MM.1S (cell line): ENCODE measurements around the gene MON1B.
"Not testable (repeated sequence)": the region's sequence is repeated elsewhere in the genome, so short reads cannot be mapped to it uniquely, and the experiment has no call there.

Experiments
- DNase-seq: peaks from one replicate; pipeline ENCODE4 v3.0.0-alpha.2; 2015
- H2AFZ ChIP-seq: fragments of 300-600 bp; sonication (generic); 2 replicates; pipeline ENCODE4 v1.6.0; 2016; ENCODE audit warnings: antibody characterized with exemption, low read length
- H3F3A ChIP-seq: fragments of 300-600 bp; sonication (generic); 2 replicates; pipeline ENCODE4 v1.6.1; 2016; ENCODE audit warnings: mild to moderate bottlenecking, antibody characterized with exemption, low read length, moderate library complexity, mixed read lengths; ENCODE audit not compliant: insufficient read depth
- H3K27ac ChIP-seq: fragments of 300-600 bp; sonication (generic); 2 replicates; pipeline ENCODE4 v1.5.1; 2016; ENCODE audit warnings: mild to moderate bottlenecking, low read length
- H3K27me3 ChIP-seq: fragments of 300-600 bp; sonication (generic); replicated peaks from 2 replicates; pipeline ENCODE4 v1.6.0; 2016; ENCODE audit warnings: low read length; ENCODE audit not compliant: insufficient read depth
- H3K36me3 ChIP-seq: fragments of 300-600 bp; sonication (generic); replicated peaks from 2 replicates; pipeline ENCODE4 v1.6.1; 2016; ENCODE audit warnings: mild to moderate bottlenecking, low read length, mixed read lengths; ENCODE audit not compliant: insufficient read depth
- H3K4me1 ChIP-seq: fragments of 300-600 bp; sonication (generic); 2 replicates; pipeline ENCODE4 v1.6.1; 2016; ENCODE audit warnings: low read length, mixed read lengths
- H3K4me2 ChIP-seq: fragments of 300-600 bp; sonication (generic); 2 replicates; pipeline ENCODE4 v1.6.0; 2016; ENCODE audit warnings: low read depth, low read length
- H3K4me3 ChIP-seq: fragments of 300-600 bp; sonication (generic); 2 replicates; pipeline ENCODE4 v1.5.1; 2016; ENCODE audit warnings: low read length, mixed read lengths
- H3K79me2 ChIP-seq: fragments of 300-600 bp; sonication (generic); 2 replicates; pipeline ENCODE4 v1.6.1; 2016; ENCODE audit warnings: mixed run types, low read length, mixed read lengths
- H3K9ac ChIP-seq: fragments of 300-600 bp; sonication (generic); 2 replicates; pipeline ENCODE4 v1.6.1; 2016; ENCODE audit warnings: low read length, mixed read lengths
- H3K9me2 ChIP-seq: fragments of 300-600 bp; sonication (generic); replicated peaks from 2 replicates; pipeline ENCODE4 v1.6.1; 2016; ENCODE audit warnings: mild to moderate bottlenecking, low read length, mixed read lengths; ENCODE audit not compliant: insufficient read depth
- H3K9me3 ChIP-seq: fragments of 300-600 bp; sonication (generic); replicated peaks from 2 replicates; pipeline ENCODE4 v1.6.1; 2016; ENCODE audit warnings: mild to moderate bottlenecking, low read length, mixed read lengths; ENCODE audit not compliant: insufficient read depth
- H4K20me1 ChIP-seq: fragments of 300-600 bp; sonication (generic); 2 replicates; pipeline ENCODE4 v1.6.1; 2016; ENCODE audit warnings: mild to moderate bottlenecking, low read length, moderate library complexity, mixed read lengths; ENCODE audit not compliant: insufficient read depth
- EZH2 ChIP-seq: fragments of 300-600 bp; sonication (generic); optimal IDR thresholded peaks from 2 replicates; pipeline ENCODE3; 2017; ENCODE audit warnings: low read depth, mild to moderate bottlenecking, antibody characterized with exemption, low read length, mixed read lengths
- EZH2phosphoT487 ChIP-seq: fragments of 300-600 bp; sonication (generic); IDR thresholded peaks from 2 replicates; pipeline ENCODE4 v1.6.1; 2018; ENCODE audit warnings: antibody characterized with exemption, low read length
- TF ChIP-seq, protein P1 (sequence below): fragments of 300-600 bp; sonication (generic); IDR thresholded peaks from 2 replicates; pipeline ENCODE4 v1.5.1; 2016; ENCODE audit warnings: antibody characterized with exemption, low read length, mixed read lengths

The MON1B gene

GRCh38 chr16:77183137-77183536, 7.9 kb upstream of the MON1B start:
- no peak overlapping the region for H3K9ac ChIP-seq
- H3K79me2 ChIP-seq: no peaks in the 10 kb centered on the region
- no peak overlapping the region for H2AFZ ChIP-seq
- DNase-seq: no peak
- H3K9me3 ChIP-seq: no peaks in the 10 kb centered on the region
- no peaks in the 10 kb centered on the region for H3K4me1 ChIP-seq
- no peaks in the 10 kb centered on the region for H3F3A ChIP-seq
- no peaks in the 10 kb centered on the region for H3K9me2 ChIP-seq
- H3K27me3 ChIP-seq: no peaks in the 10 kb centered on the region
- TF ChIP-seq EZH2phosphoT487: no peak
- TF ChIP-seq, protein P1, sequence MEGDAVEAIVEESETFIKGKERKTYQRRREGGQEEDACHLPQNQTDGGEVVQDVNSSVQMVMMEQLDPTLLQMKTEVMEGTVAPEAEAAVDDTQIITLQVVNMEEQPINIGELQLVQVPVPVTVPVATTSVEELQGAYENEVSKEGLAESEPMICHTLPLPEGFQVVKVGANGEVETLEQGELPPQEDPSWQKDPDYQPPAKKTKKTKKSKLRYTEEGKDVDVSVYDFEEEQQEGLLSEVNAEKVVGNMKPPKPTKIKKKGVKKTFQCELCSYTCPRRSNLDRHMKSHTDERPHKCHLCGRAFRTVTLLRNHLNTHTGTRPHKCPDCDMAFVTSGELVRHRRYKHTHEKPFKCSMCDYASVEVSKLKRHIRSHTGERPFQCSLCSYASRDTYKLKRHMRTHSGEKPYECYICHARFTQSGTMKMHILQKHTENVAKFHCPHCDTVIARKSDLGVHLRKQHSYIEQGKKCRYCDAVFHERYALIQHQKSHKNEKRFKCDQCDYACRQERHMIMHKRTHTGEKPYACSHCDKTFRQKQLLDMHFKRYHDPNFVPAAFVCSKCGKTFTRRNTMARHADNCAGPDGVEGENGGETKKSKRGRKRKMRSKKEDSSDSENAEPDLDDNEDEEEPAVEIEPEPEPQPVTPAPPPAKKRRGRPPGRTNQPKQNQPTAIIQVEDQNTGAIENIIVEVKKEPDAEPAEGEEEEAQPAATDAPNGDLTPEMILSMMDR: no peak
- TF ChIP-seq EZH2: no peak
- no peak overlapping the region for H3K27ac ChIP-seq
- H3K4me3 ChIP-seq: no peak overlapping the region
- H4K20me1 ChIP-seq: no peaks in the 10 kb centered on the region
- no peaks in the 10 kb centered on the region for H3K36me3 ChIP-seq
- no peak overlapping the region for H3K4me2 ChIP-seq

GRCh38 chr16:77186298-77186697, 4.7 kb upstream of the MON1B start:
- H3K79me2 ChIP-seq, H3F3A ChIP-seq, H3K9ac ChIP-seq, H3K36me3 ChIP-seq, H3K4me2 ChIP-seq, H3K27ac ChIP-seq, H3K4me3 ChIP-seq, DNase-seq, H3K9me2 ChIP-seq, H2AFZ ChIP-seq, H3K9me3 ChIP-seq, H3K27me3 ChIP-seq, H4K20me1 ChIP-seq, H3K4me1 ChIP-seq: not testable (repeated sequence)

GRCh38 chr16:77190190-77190477, 856 bp upstream of the MON1B start:
- H3K9me2 ChIP-seq: no peaks in the 10 kb centered on the region
- TF ChIP-seq EZH2: no peak
- TF ChIP-seq, protein P1: no peak
- no peak for TF ChIP-seq EZH2phosphoT487
- H3K27me3 ChIP-seq: no peaks in the 10 kb centered on the region
- no peaks in the 10 kb centered on the region for H3K9me3 ChIP-seq
- H3K27ac ChIP-seq: peak overlapping the region; percentile 89; the same call in 1 of the 2 replicates
- H3K4me2 ChIP-seq: peak overlapping the region; percentile 43
- DNase-seq: no peak
- H3F3A ChIP-seq: no peaks in the 10 kb centered on the region
- H3K4me1 ChIP-seq: 0 out of 2 replicates have a peak, but pooled peaks cover 6% of the 10 kb centered on the region
- H3K4me3 ChIP-seq: peak overlapping the region; percentile 84
- H3K79me2 ChIP-seq: peaks cover 26% of the 10 kb centered on the region
- H3K9ac ChIP-seq: peak overlapping the region; percentile 78
- no peaks in the 10 kb centered on the region for H3K36me3 ChIP-seq
- no peaks in the 10 kb centered on the region for H4K20me1 ChIP-seq
- H2AFZ ChIP-seq: peak overlapping the region; percentile 83

GRCh38 chr16:77191259-77191969, 424 bp downstream of the MON1B start:
- Histone ChIP-seq H3K27me3 (no peaks in the 10 kb centered on the region), H3K4me2 (peak overlapping the region; percentile 66), H3K27ac (peak overlapping the region; percentile 89), H3K79me2 (peaks cover 26% of the 10 kb centered on the region), H3K9me3 (no peaks in the 10 kb centered on the region), H3K9ac (peak overlapping the region; percentile 78), H4K20me1 (no peaks in the 10 kb centered on the region), H3K4me3 (peak overlapping the region; percentile 84), H3K4me1 (0 out of 2 replicates have a peak, but pooled peaks cover 6% of the 10 kb centered on the region), H3K36me3 (no peaks in the 10 kb centered on the region), H2AFZ (peak overlapping the region; percentile 70), H3F3A (no peaks in the 10 kb centered on the region), H3K9me2 (no peaks in the 10 kb centered on the region)
- TF ChIP-seq EZH2phosphoT487 (no peak), EZH2 (no peak)
- TF ChIP-seq, protein P1: no peak
- DNase-seq: peak; percentile 7
